ENCODE measurements around the gene TTC28.

The TTC28 gene

GRCh38 chr22:27991586-27992293 lies 687.9 kb downstream of the TTC28 start:
- Mint-ChIP-seq H3K27me3 (ENCODE audit: low read depth, poor library complexity) (no peaks in the 10 kb centered on the region), H3K36me3 (ENCODE audit: low read depth) (peaks cover 29% of the 10 kb centered on the region), H3K4me1 (peaks cover 21% of the 10 kb centered on the region), H3K27ac (peak overlapping the region; percentile 51), H3K9me3 (no peaks in the 10 kb centered on the region), H3K4me3 (no peak overlapping the region)
- DNase-seq = no peak
- no peak for TF ChIP-seq CTCF (IDR thresholded peaks at IDR 0.05)

- H3K4me3 Mint-ChIP-seq = no peak overlapping the region
- peaks cover 33% of the 10 kb centered on the region for H3K36me3 Mint-ChIP-seq (ENCODE audit: low read depth)
- no peaks in the 10 kb centered on the region for H3K27me3 Mint-ChIP-seq (ENCODE audit: low read depth, poor library complexity)
- TF ChIP-seq CTCF (IDR thresholded peaks at IDR 0.05) = peak; percentile 52
- peak; percentile 51 for DNase-seq
- peaks cover 23% of the 10 kb centered on the region for H3K4me1 Mint-ChIP-seq
- H3K27ac Mint-ChIP-seq = no peak overlapping the region
- no peaks in the 10 kb centered on the region for H3K9me3 Mint-ChIP-seq
Observed at GRCh38 chr22:27990879-27991278, 688.8 kb downstream of the TTC28 start.

GRCh38 chr22:27990451-27990840 lies 689.2 kb downstream of the TTC28 start:
- H3K27ac Mint-ChIP-seq = no peak overlapping the region
- peaks cover 23% of the 10 kb centered on the region for H3K4me1 Mint-ChIP-seq
- no peaks in the 10 kb centered on the region for H3K9me3 Mint-ChIP-seq
- no peak overlapping the region for H3K4me3 Mint-ChIP-seq
- H3K36me3 Mint-ChIP-seq (ENCODE audit: low read depth) = peaks cover 33% of the 10 kb centered on the region
- H3K27me3 Mint-ChIP-seq (ENCODE audit: low read depth, poor library complexity) = no peaks in the 10 kb centered on the region
- DNase-seq = no peak
- TF ChIP-seq CTCF (IDR thresholded peaks at IDR 0.05) = no peak

GRCh38 chr22:27989758-27990450 lies 689.7 kb downstream of the TTC28 start:
- no peak overlapping the region for H3K4me3 Mint-ChIP-seq
- no peak for TF ChIP-seq CTCF (IDR thresholded peaks at IDR 0.05)
- no peak for DNase-seq
- H3K27ac Mint-ChIP-seq = no peak overlapping the region
- H3K36me3 Mint-ChIP-seq (ENCODE audit: low read depth) = peaks cover 34% of the 10 kb centered on the region
- H3K27me3 Mint-ChIP-seq (ENCODE audit: low read depth, poor library complexity) = no peaks in the 10 kb centered on the region
- H3K9me3 Mint-ChIP-seq = no peaks in the 10 kb centered on the region
- peaks cover 23% of the 10 kb centered on the region for H3K4me1 Mint-ChIP-seq

GRCh38 chr22:27988704-27989103 lies 690.9 kb downstream of the TTC28 start:
- H3K27ac Mint-ChIP-seq = peak overlapping the region; percentile 83
- no peaks in the 10 kb centered on the region for H3K27me3 Mint-ChIP-seq (ENCODE audit: low read depth, poor library complexity)
- DNase-seq = no peak
- TF ChIP-seq CTCF (IDR thresholded peaks at IDR 0.05) = no peak
- H3K36me3 Mint-ChIP-seq (ENCODE audit: low read depth) = peaks cover 46% of the 10 kb centered on the region
- H3K4me1 Mint-ChIP-seq = peaks cover 23% of the 10 kb centered on the region
- no peaks in the 10 kb centered on the region for H3K9me3 Mint-ChIP-seq
- H3K4me3 Mint-ChIP-seq = no peak overlapping the region

- TF ChIP-seq CTCF (IDR thresholded peaks at IDR 0.05) = no peak
- Mint-ChIP-seq H3K4me1 (peaks cover 23% of the 10 kb centered on the region), H3K27ac (no peak overlapping the region), H3K4me3 (no peak overlapping the region), H3K9me3 (no peaks in the 10 kb centered on the region), H3K27me3 (ENCODE audit: low read depth, poor library complexity) (no peaks in the 10 kb centered on the region), H3K36me3 (ENCODE audit: low read depth) (peaks cover 58% of the 10 kb centered on the region)
- no peak for DNase-seq
Observed at GRCh38 chr22:27987557-27987956, 692.1 kb downstream of the TTC28 start.
